Ovary (tissue), 9 donors: ENCODE measurements around the gene PRXL2B. TPM values are rescaled to one million over a fixed set of nuclear protein-coding genes. Genes with fewer than 3 reads are reported as not detected.

ENCODE experiments used
- DNase-seq, 5 donors: peaks; one replicate each; pipeline ENCODE4 v3.0.0-alpha.2; 2019 to 2020
- H3K27ac ChIP-seq, 2 donors: fragments of 200-600 bp; one replicate each; pipeline versions ENCODE4 v1.5.1 to v1.8.0; 2019 to 2022
- H3K27me3 ChIP-seq: fragments of 200-600 bp; one replicate; pipeline ENCODE4 v1.8.0; 2022
- H3K36me3 ChIP-seq: fragments of 200-600 bp; sonication (generic); one replicate; pipeline ENCODE4 v1.5.1; 2019
- H3K4me1 ChIP-seq: one replicate; pipeline ENCODE4 v1.8.1; 2013; ENCODE audit warnings: mild to moderate bottlenecking, moderate library complexity; ENCODE audit not compliant: insufficient read depth
- H3K4me3 ChIP-seq: fragments of 200-600 bp; sonication (generic); one replicate; pipeline ENCODE4 v1.5.1; 2017
- H3K9me3 ChIP-seq, 2 donors: fragments of 200-600 bp in 1 of 2; sonication (generic) in 1 of 2; one replicate each; pipeline versions ENCODE4 v1.5.1 to v1.8.1; 2013 to 2019; ENCODE audit warnings: mild to moderate bottlenecking in 1 of 2, moderate library complexity in 1 of 2
- CTCF ChIP-seq, 3 donors: fragments of 450-650 bp in 2 of 3; fragments of 200-600 bp in 1 of 3; IDR thresholded peaks; one replicate each; pipeline versions ENCODE4 v1.5.1 to v1.8.0; 2016 to 2022; ENCODE audit warnings: antibody characterized with exemption in 3 of 3, mild to moderate bottlenecking in 1 of 3
- EP300 ChIP-seq: sonication (generic); formaldehyde crosslinking; IDR thresholded peaks from one replicate; pipeline ENCODE4 v1.6.1; 2017; ENCODE audit warnings: antibody characterized with exemption
- POLR2A ChIP-seq: fragments of 450-650 bp; IDR thresholded peaks from one replicate; pipeline ENCODE4 v1.6.1; 2017; ENCODE audit warnings: antibody characterized with exemption, mild to moderate bottlenecking, moderate library complexity
- WGBS, 3 donors: extraction: QIAGEN DNeasy Blood & Tissue Kit in 1 of 3; methylation state at CpG; one replicate each; pipeline versions ENCODE4 v1.1.5 to v1.1.7; 2013 to 2017; 5-methylcytosine and 5-hydroxymethylcytosine counted together
- intact Hi-C, 4 donors: fragments of 100-400 bp; cut with DNase I; formaldehyde crosslinking; loops; one replicate each; pipeline versions ENCODE4 v1.11.0 to v1.15.1; 2022 to 2023
- polyA plus RNA-seq, 2 donors: library from polyadenylated mRNA; stranded (reverse); fragments of 200-250 nt in 1 of 2; fragments of 350-450 nt in 1 of 2; fragmentation: Illumina TruSeq in 1 of 2; extraction: RNeasy Lipid Tissue Mini Kit (QIAGEN cat#74804) in 1 of 2; gene quantifications; one replicate each; pipeline ENCODE4 v1.2.3, GENCODE V29; 2013 to 2014
- total RNA-seq, 7 donors: library from RNA; depleted of rRNA in 2 of 7; stranded (reverse); fragments of >200 nt in 2 of 7; fragmentation: NEBNext Ultra II Directional in 3 of 7; extraction: Animal tissue kit (Norgen Biotek cat#: 25700) in 3 of 7; gene quantifications; one replicate each; pipeline versions ENCODE4 v1.1.0 to v1.2.4, GENCODE V29; 2016 to 2023
- donor health status: DM: no; HTN: no; CAD: no; lungs with moderate emphysema.
- donor health status: DM: no; HTN: no; CAD: no.
- donor health status: Bipolar disorder and iron deficiency.
- donor health status: DM: yes; HTN: yes; CAD: no.
- donor health status: DM: no; HTN: no; CAD: no.
- donor health status: DM: yes; HTN: yes; CAD: no.

Gene PRXL2B
- total and polyA plus RNA-seq, 9 donors, result 3.2 to 34.1 (median 14.7) TPM

GRCh38 chr1:2587071-2587859 lies 688 bp downstream of the PRXL2B start:
- Histone ChIP-seq H3K27ac (no peak overlapping the region), H3K9me3 (no peaks in the 10 kb centered on the region), H3K36me3 (no peaks in the 10 kb centered on the region), H3K4me1 (peaks cover 11% of the 10 kb centered on the region), H3K4me3 (peak overlapping the region; percentile 90), H3K27me3 (no peaks in the 10 kb centered on the region)
- DNase-seq, result no peak
- TF ChIP-seq EP300, result no peak
- TF ChIP-seq POLR2A, result no peak
- TF ChIP-seq CTCF (IDR thresholded peaks at IDR 0.05), result no peak
- WGBS, 3 donors, result 10 to 14% (median 13%) methylated on average over 37 to 52 of the region's 52 CpGs
- intact Hi-C loops, result no loop called here

DNA sequence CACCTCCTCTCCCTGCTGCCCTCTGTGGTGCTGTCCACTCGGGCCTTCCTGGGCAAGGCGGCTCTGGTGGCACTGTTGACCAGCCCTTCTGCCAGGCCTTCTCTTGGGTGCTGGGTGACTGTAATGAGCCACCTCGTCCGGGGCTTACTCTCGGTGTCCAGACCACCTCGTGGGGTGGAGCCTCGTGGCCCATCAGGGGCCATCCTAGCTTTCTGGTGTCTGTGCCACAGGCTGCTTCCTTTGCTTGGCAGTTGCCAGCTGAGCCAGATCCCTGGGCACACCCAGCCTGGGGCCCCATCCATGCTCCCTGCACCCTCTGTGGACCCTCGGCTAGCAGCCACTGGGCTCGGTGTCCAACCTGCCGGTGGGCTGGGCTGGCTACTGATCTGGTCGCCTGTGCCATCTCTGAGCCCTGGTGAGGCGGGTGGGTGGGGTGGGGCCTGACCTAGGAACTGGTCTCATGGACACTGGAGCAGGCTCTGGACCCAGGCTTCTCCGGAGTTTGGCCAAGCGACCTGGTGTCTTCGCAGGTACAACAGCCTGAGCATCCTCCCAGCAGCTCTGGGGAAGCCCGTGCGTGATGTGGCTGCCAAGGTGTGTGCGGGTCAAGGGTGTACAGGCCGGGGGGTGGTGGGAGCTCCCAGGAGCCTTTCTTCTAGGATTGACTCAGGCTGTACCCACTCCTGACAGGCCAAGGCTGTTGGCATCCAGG lies 1.4 kb downstream of the PRXL2B start:
- no peak overlapping the region for H3K4me3 ChIP-seq

DNA sequence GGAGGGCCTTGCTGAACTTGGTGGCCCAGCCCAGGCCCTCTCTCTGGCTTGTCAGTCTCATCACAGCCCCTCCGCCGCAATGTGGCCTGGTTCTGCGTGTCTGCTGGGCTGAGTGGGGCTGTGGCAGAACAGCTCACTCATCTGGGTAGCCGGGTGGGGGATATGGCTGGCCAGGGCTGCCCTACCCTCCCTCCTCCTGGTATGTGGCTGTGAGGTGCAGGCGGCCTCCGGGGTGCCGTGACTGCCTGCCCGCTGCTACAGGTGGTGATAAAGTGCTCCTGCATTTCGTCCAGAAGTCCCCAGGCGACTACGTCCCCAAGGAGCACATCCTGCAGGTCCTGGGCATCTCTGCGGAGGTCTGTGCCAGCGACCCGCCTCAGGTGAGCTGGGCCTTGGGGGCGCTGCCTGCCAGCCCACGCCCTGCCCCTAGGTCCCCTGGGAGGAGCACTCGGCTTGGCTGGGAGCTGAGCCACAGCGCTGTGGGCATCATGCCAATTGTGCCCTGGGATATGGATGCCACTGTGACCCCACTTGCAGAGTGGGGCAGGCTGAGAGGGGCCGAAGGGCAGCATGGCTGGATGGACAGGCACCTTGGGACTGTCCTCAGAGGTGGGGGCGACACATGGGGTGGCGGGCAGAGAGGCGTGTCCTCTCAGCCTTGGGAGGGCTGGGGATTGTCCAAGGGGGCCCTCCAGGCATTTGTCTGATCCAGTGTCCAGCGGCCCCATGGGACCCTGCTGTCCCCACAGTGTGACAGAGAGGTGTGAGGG lies 2.3 kb downstream of the PRXL2B start:
- peak in 3 of 5 donors; percentile 43 to 57 (median 57) for DNase-seq
- no peaks in the 10 kb centered on the region for H3K36me3 ChIP-seq
- H3K27me3 ChIP-seq, result no peaks in the 10 kb centered on the region
- peaks cover 10% of the 10 kb centered on the region for H3K4me1 ChIP-seq
- no peaks in the 10 kb centered on the region for H3K9me3 ChIP-seq
- intact Hi-C loops, result no loop called here
- H3K4me3 ChIP-seq, result no peak overlapping the region
- TF ChIP-seq POLR2A (no peak), EP300 (no peak)
- 89 to 95% (median 93%) methylated on average over 18 to 23 of the region's 23 CpGs for WGBS, 3 donors
- H3K27ac ChIP-seq, result no peak overlapping the region

More for the DNA sequence above, 1.4 kb downstream of the PRXL2B start:
- H3K9me3 ChIP-seq, result no peaks in the 10 kb centered on the region
- no peak overlapping the region for H3K27ac ChIP-seq
- intact Hi-C loops, result no loop called here
- WGBS, 3 donors, result 87 to 90% (median 89%) methylated on average over 19 of the region's 19 CpGs
- DNase-seq, result peak in 3 of 5 donors; percentile 48 to 53 (median 53)
- no peak for TF ChIP-seq POLR2A
- no peak for TF ChIP-seq EP300
- no peak for TF ChIP-seq CTCF (IDR thresholded peaks at IDR 0.05)
- no peaks in the 10 kb centered on the region for H3K27me3 ChIP-seq
- H3K36me3 ChIP-seq, result no peaks in the 10 kb centered on the region
- peaks cover 11% of the 10 kb centered on the region for H3K4me1 ChIP-seq

GRCh38 chr1:2589431-2590232 lies 3.1 kb downstream of the PRXL2B start:
- no peaks in the 10 kb centered on the region for H3K27me3 ChIP-seq
- intact Hi-C loops, result no loop called here
- DNase-seq, result peak in 2 of 5 donors; percentile 14 to 36
- no peak overlapping the region for H3K27ac ChIP-seq
- H3K4me3 ChIP-seq, result no peak overlapping the region
- 92 to 93% (median 93%) methylated on average over 25 of the region's 25 CpGs for whole genome bisulfite sequencing, 3 donors
- H3K36me3 ChIP-seq, result no peaks in the 10 kb centered on the region
- H3K9me3 ChIP-seq, result no peaks in the 10 kb centered on the region
- peaks cover 10% of the 10 kb centered on the region for H3K4me1 ChIP-seq
- TF ChIP-seq EP300 (no peak), CTCF (IDR thresholded peaks at IDR 0.05) (no peak), POLR2A (no peak)
